Vagina (tissue), 2 donors: Measurements from ENCODE around the gene FOXN3. TPM values are rescaled to one million over a fixed set of nuclear protein-coding genes. Genes with fewer than 3 reads are reported as not detected.

Experiments
- DNase-seq, 2 donors: peaks; one replicate each; pipeline ENCODE4 v3.0.0-alpha.2; 2017; ENCODE audit errors: extremely low spot score in 2 of 2
- H3K27ac ChIP-seq: fragments of 200-600 bp; sonication (generic); one replicate; pipeline ENCODE4 v1.5.1; 2019
- H3K27me3 ChIP-seq: fragments of 200-600 bp; sonication (generic); one replicate; pipeline ENCODE4 v1.5.1; 2019
- H3K36me3 ChIP-seq, 2 donors: fragments of 200-600 bp; sonication (generic); one replicate each; pipeline ENCODE4 v1.5.1; 2017 to 2019
- H3K4me1 ChIP-seq: fragments of 200-600 bp; sonication (generic); one replicate; pipeline ENCODE4 v1.5.1; 2019
- H3K4me3 ChIP-seq, 2 donors: fragments of 200-600 bp; sonication (generic); 1 replicate in 1 of 2; 2 replicates in 1 of 2; pipeline ENCODE4 v1.5.1; 2016 to 2019
- H3K9me3 ChIP-seq: fragments of 200-600 bp; sonication (generic); one replicate; pipeline ENCODE4 v1.5.1; 2019
- CTCF ChIP-seq, 3 experiments: fragments of 450-650 bp in 2 of 3; fragments of 200-600 bp in 1 of 3; sonication (generic) in 1 of 3; IDR thresholded peaks; one replicate each; pipeline ENCODE4 v1.5.1; 2017 to 2019; ENCODE audit warnings: antibody characterized with exemption in 3 of 3, mild to moderate bottlenecking in 2 of 3, moderate library complexity in 2 of 3
- POLR2A ChIP-seq, 2 donors: fragments of 450-650 bp; IDR thresholded peaks; one replicate each; pipeline ENCODE4 v1.6.1; 2017; ENCODE audit warnings: antibody characterized with exemption in 2 of 2, mild to moderate bottlenecking in 2 of 2, moderate library complexity in 2 of 2
- POLR2AphosphoS5 ChIP-seq, 2 donors: sonication (generic); formaldehyde crosslinking; IDR thresholded peaks; one replicate each; pipeline ENCODE4 v1.9.0; 2017; ENCODE audit warnings: antibody characterized with exemption in 2 of 2, mild to moderate bottlenecking in 2 of 2, low read depth in 1 of 2; ENCODE audit not compliant: insufficient read depth in 1 of 2
- intact Hi-C: fragments of 100-400 bp; cut with DNase I; formaldehyde crosslinking; loops from one replicate; pipeline ENCODE4 v1.15.1; 2023
- total RNA-seq: library from RNA; depleted of rRNA; stranded (reverse); fragments of >200 nt; gene quantifications from one replicate; pipeline ENCODE4 v1.2.3, GENCODE V29; 2016

FOXN3 gene
- total RNA-seq, 1 donor from 2014 or later: 111 TPM

- H3K4me3 ChIP-seq: no peak overlapping the region
- H3K36me3 ChIP-seq: no peaks in the 10 kb centered on the region
- peaks cover 9% of the 10 kb centered on the region for H3K4me1 ChIP-seq
- no peak for TF ChIP-seq CTCF (IDR thresholded peaks at IDR 0.05)
- TF ChIP-seq POLR2A (IDR thresholded peaks at IDR 0.05): no peak
- TF ChIP-seq POLR2AphosphoS5 (IDR thresholded peaks at IDR 0.05; ENCODE audit: insufficient read depth in 1 of 2, low read depth in 1 of 2): no peak
- no peak overlapping the region for H3K27ac ChIP-seq
- DNase-seq: no peak
- no peaks in the 10 kb centered on the region for H3K27me3 ChIP-seq
- H3K9me3 ChIP-seq: no peaks in the 10 kb centered on the region
- intact Hi-C loops: no loop called here
Measured at GRCh38 chr14:89178800-89179535, 238.1 kb downstream of the FOXN3 start.

- TF ChIP-seq POLR2A (IDR thresholded peaks at IDR 0.05) (no peak), CTCF (IDR thresholded peaks at IDR 0.05) (no peak)
- no peaks in the 10 kb centered on the region for H3K36me3 ChIP-seq
- no peaks in the 10 kb centered on the region for H3K9me3 ChIP-seq
- no peak overlapping the region for H3K4me3 ChIP-seq
- no peak overlapping the region for H3K27ac ChIP-seq
- DNase-seq: no peak
- peaks cover 9% of the 10 kb centered on the region for H3K4me1 ChIP-seq
- no peaks in the 10 kb centered on the region for H3K27me3 ChIP-seq
- intact Hi-C loops: no loop called here
Measured at GRCh38 chr14:89178376-89178775, 238.7 kb downstream of the FOXN3 start.

- TF ChIP-seq POLR2AphosphoS5 (IDR thresholded peaks at IDR 0.05; ENCODE audit: insufficient read depth in 1 of 2, low read depth in 1 of 2) (no peak), CTCF (IDR thresholded peaks at IDR 0.05) (no peak), POLR2A (IDR thresholded peaks at IDR 0.05) (no peak)
- H3K4me1 ChIP-seq: peaks cover 9% of the 10 kb centered on the region
- no peak overlapping the region for H3K4me3 ChIP-seq
- H3K27ac ChIP-seq: no peak overlapping the region
- intact Hi-C loops: no loop called here
- no peak for DNase-seq
- no peaks in the 10 kb centered on the region for H3K27me3 ChIP-seq
- H3K9me3 ChIP-seq: no peaks in the 10 kb centered on the region
- no peaks in the 10 kb centered on the region for H3K36me3 ChIP-seq
Measured at GRCh38 chr14:89175881-89176799, 240.9 kb downstream of the FOXN3 start.

- no peak for DNase-seq
- H3K4me3 ChIP-seq: no peak overlapping the region
- H3K4me1 ChIP-seq: no peaks in the 10 kb centered on the region
- H3K27me3 ChIP-seq: no peaks in the 10 kb centered on the region
- no peak for TF ChIP-seq CTCF (IDR thresholded peaks at IDR 0.05)
- TF ChIP-seq POLR2A (IDR thresholded peaks at IDR 0.05): no peak
- no peak for TF ChIP-seq POLR2AphosphoS5 (IDR thresholded peaks at IDR 0.05; ENCODE audit: insufficient read depth in 1 of 2, low read depth in 1 of 2)
- no peaks in the 10 kb centered on the region for H3K9me3 ChIP-seq
- no peaks in the 10 kb centered on the region for H3K36me3 ChIP-seq
- intact Hi-C loops: no loop called here
- no peak overlapping the region for H3K27ac ChIP-seq
Measured at GRCh38 chr14:89171628-89172027, 245.4 kb downstream of the FOXN3 start.

GRCh38 chr14:89171168-89171567 is 245.9 kb downstream of the FOXN3 start:
- no peak for DNase-seq
- intact Hi-C loops: no loop called here
- H3K27ac ChIP-seq: no peak overlapping the region

More at GRCh38 chr14:89171168-89171567, 245.9 kb downstream of the FOXN3 start:
- TF ChIP-seq POLR2A (IDR thresholded peaks at IDR 0.05): no peak
- no peak for TF ChIP-seq CTCF (IDR thresholded peaks at IDR 0.05)
- TF ChIP-seq POLR2AphosphoS5 (IDR thresholded peaks at IDR 0.05; ENCODE audit: insufficient read depth in 1 of 2, low read depth in 1 of 2): no peak
- Histone ChIP-seq H3K36me3 (no peaks in the 10 kb centered on the region), H3K9me3 (no peaks in the 10 kb centered on the region), H3K27me3 (no peaks in the 10 kb centered on the region), H3K4me3 (no peak overlapping the region), H3K4me1 (peaks cover 2% of the 10 kb centered on the region)
